Liver (tissue), 9 donors: ENCODE results near the gene LGALS13. TPM values are rescaled to one million over a fixed set of nuclear protein-coding genes. Genes with fewer than 3 reads are reported as not detected.

ENCODE experiments used
- DNase-seq: peaks from one replicate; pipeline ENCODE4 v3.0.0-alpha.2; 2017; ENCODE audit warnings: low spot score
- H3K27ac ChIP-seq, 2 donors: one replicate each; pipeline ENCODE4 v1.7.0; 2013; ENCODE audit warnings: inconsistent platforms in 2 of 2, low read length in 2 of 2, control low read depth in 1 of 2, low read depth in 1 of 2, mild to moderate bottlenecking in 1 of 2
- H3K27me3 ChIP-seq, 4 donors: one replicate each; pipeline versions ENCODE4 v1.6.1 to v1.7.0; 2013; ENCODE audit warnings: low read length in 3 of 4, inconsistent platforms in 1 of 4, mild to moderate bottlenecking in 1 of 4, moderate library complexity in 1 of 4; ENCODE audit not compliant: control insufficient read depth in 4 of 4, insufficient read depth in 4 of 4
- H3K36me3 ChIP-seq, 4 donors: one replicate each; pipeline versions ENCODE4 v1.6.1 to v1.7.0; 2013; ENCODE audit warnings: low read length in 3 of 4, mild to moderate bottlenecking in 3 of 4, low read depth in 1 of 4, moderate library complexity in 1 of 4; ENCODE audit not compliant: control insufficient read depth in 4 of 4, insufficient read depth in 3 of 4
- H3K4me1 ChIP-seq, 4 donors: one replicate each; pipeline versions ENCODE4 v1.6.1 to v1.7.0; 2013; ENCODE audit warnings: low read length in 3 of 4, mild to moderate bottlenecking in 3 of 4, moderate library complexity in 1 of 4; ENCODE audit not compliant: control insufficient read depth in 4 of 4, insufficient read depth in 4 of 4
- H3K4me3 ChIP-seq, 3 donors: one replicate each; pipeline versions ENCODE4 v1.6.1 to v1.7.0; 2013; ENCODE audit warnings: low read length in 3 of 3, control low read depth in 1 of 3, low read depth in 1 of 3, mild to moderate bottlenecking in 1 of 3
- H3K9ac ChIP-seq, 2 donors: one replicate each; pipeline ENCODE4 v1.7.0; 2013; ENCODE audit warnings: low read length in 2 of 2, mild to moderate bottlenecking in 2 of 2, moderate library complexity in 2 of 2, control low read depth in 1 of 2, low read depth in 1 of 2
- H3K9me3 ChIP-seq, 4 donors: one replicate each; pipeline versions ENCODE4 v1.6.1 to v1.7.0; 2013; ENCODE audit warnings: low read length in 3 of 4; ENCODE audit not compliant: control insufficient read depth in 4 of 4
- FOXA1 ChIP-seq: IDR thresholded peaks from 2 replicates; pipeline ENCODE4 v1.6.1; 2016; ENCODE audit warnings: antibody characterized with exemption
- GABPA ChIP-seq, 2 donors: IDR thresholded peaks in 1 of 2; conservative IDR thresholded peaks in 1 of 2; 2 replicates each; pipeline ENCODE4 v1.6.1; 2016; ENCODE audit warnings: antibody characterized with exemption in 2 of 2, mild to moderate bottlenecking in 1 of 2, moderate library complexity in 1 of 2
- HNF4A ChIP-seq, 2 donors: conservative IDR thresholded peaks; 2 replicates each; pipeline ENCODE4 v1.6.1; 2016; ENCODE audit warnings: antibody characterized with exemption in 2 of 2, mild to moderate bottlenecking in 2 of 2
- HNF4G ChIP-seq: IDR thresholded peaks from 2 replicates; pipeline ENCODE4 v1.6.1; 2016; ENCODE audit warnings: antibody characterized with exemption
- JUND ChIP-seq, 2 donors: IDR thresholded peaks; 2 replicates each; pipeline ENCODE4 v1.6.1; 2016; ENCODE audit warnings: antibody characterized with exemption in 2 of 2
- RAD21 ChIP-seq, 2 donors: IDR thresholded peaks; 2 replicates each; pipeline ENCODE4 v1.6.1; 2016; ENCODE audit warnings: antibody characterized with exemption in 2 of 2, mild to moderate bottlenecking in 2 of 2
- TAF1 ChIP-seq: conservative IDR thresholded peaks from 2 replicates; pipeline ENCODE4 v1.6.1; 2016; ENCODE audit warnings: antibody characterized with exemption, mild to moderate bottlenecking
- YY1 ChIP-seq: IDR thresholded peaks from 2 replicates; pipeline ENCODE4 v1.6.1; 2016; ENCODE audit warnings: antibody characterized with exemption, mild to moderate bottlenecking
- WGBS: extraction: QIAGEN DNeasy Blood & Tissue Kit; methylation state at CpG from one replicate; pipeline ENCODE4 v1.1.7; 2013; 5-methylcytosine and 5-hydroxymethylcytosine counted together
- polyA plus RNA-seq, 2 donors: library from polyadenylated mRNA; stranded (reverse) in 1 of 2; unstranded in 1 of 2; fragments of 200-250 nt in 1 of 2; fragments of >200 nt in 1 of 2; fragmentation: Nextera tagmentation in 1 of 2; extraction: Ambion mirVana in 1 of 2; gene quantifications; one replicate each; pipeline versions ENCODE4 v1.2.1 to v1.2.3, GENCODE V29; 2013 to 2015
- total RNA-seq, 2 donors: library from RNA; depleted of rRNA; stranded (reverse); fragments of >200 nt; gene quantifications; one replicate each; pipeline ENCODE4 v1.2.3, GENCODE V29; 2014
- TF ChIP-seq, protein P1 (sequence below): fragments of 150-350 bp; IDR thresholded peaks from 2 replicates; pipeline ENCODE4 v1.5.1; 2017; ENCODE audit warnings: improper control_type of control experiment, low read depth, low read length; ENCODE audit not compliant: missing input control
- TF ChIP-seq, protein P2 (sequence below): IDR thresholded peaks from 2 replicates; pipeline ENCODE4 v1.6.1; 2016; ENCODE audit warnings: antibody characterized with exemption
- TF ChIP-seq, protein P3 (sequence below): IDR thresholded peaks from 2 replicates; pipeline ENCODE4 v1.6.1; 2016; ENCODE audit warnings: antibody characterized with exemption, mild to moderate bottlenecking
- TF ChIP-seq, protein P4 (sequence below): IDR thresholded peaks from 2 replicates; pipeline ENCODE4 v1.6.1; 2016; ENCODE audit warnings: antibody characterized with exemption
- TF ChIP-seq, protein P5 (sequence below): IDR thresholded peaks from 2 replicates; pipeline ENCODE4 v1.6.1; 2016; ENCODE audit warnings: antibody characterized with exemption
- donor health status: healthy.
- donor health status: healthy.
- donor health status: healthy.
- donor health status: healthy.
- donor health status: healthy.

Gene LGALS13
- total and polyA plus RNA-seq, 4 donors = not detected

DNA sequence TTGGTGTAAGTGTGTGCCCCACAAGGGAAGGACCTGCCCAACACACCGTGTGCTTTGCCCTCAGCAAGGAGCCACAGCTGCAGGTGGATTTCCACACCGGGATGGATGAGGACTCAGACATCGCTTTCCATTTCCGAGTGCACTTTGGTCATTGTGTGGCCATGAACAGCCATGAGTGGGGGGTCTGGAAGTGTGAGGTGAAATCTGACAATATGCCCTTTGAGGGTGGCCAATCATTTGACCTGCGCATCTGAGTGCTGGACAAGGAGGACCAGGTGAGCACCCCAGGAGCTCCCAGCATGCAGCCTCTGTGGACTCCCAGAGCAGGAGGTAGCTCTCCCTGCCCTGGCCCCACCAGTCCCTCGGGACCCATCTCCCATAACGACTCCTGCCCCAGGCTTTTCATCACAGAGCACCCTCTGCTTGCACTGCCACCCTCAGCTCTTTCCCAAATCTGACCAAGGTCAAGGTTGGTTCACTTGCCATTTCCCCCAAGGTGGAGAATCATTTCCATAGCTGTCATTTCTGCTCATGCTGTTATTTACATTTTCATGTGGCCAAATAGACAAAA lies 49.2 kb upstream of the LGALS13 start (continued):
- TF ChIP-seq, protein P1, sequence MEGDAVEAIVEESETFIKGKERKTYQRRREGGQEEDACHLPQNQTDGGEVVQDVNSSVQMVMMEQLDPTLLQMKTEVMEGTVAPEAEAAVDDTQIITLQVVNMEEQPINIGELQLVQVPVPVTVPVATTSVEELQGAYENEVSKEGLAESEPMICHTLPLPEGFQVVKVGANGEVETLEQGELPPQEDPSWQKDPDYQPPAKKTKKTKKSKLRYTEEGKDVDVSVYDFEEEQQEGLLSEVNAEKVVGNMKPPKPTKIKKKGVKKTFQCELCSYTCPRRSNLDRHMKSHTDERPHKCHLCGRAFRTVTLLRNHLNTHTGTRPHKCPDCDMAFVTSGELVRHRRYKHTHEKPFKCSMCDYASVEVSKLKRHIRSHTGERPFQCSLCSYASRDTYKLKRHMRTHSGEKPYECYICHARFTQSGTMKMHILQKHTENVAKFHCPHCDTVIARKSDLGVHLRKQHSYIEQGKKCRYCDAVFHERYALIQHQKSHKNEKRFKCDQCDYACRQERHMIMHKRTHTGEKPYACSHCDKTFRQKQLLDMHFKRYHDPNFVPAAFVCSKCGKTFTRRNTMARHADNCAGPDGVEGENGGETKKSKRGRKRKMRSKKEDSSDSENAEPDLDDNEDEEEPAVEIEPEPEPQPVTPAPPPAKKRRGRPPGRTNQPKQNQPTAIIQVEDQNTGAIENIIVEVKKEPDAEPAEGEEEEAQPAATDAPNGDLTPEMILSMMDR = no peak
- TF ChIP-seq YY1 = no peak

DNA sequence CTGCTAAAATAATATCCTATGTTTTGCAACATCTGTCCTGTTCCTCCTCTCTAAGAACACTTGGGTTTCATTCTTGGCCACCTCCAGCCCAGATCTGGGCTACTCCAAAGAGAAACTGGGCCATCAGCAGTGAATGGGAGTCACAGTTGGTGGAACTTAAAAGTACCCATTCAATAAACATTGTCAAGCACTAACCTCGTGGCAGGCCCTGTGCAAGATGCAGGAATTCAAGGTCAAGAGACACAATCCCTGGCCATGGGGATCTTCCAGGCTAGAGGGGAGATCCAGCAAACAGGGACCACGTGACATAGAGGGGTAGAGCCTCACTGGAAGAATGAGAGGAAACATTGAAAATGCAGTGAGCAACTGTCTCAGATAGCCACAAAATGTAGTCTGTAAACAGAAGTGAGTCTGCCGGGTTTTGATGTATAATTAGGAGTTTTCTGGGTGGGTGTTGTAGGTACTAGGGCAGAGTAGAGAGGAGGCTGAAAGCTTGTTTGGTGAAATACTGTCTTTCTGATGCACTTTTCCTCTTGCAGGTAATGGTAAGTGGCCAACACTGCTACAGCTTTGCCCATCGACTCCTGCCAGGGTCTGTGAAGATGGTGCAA lies 47.5 kb upstream of the LGALS13 start:
- 80% methylated on average over 4 of the region's 4 CpGs for WGBS
- Histone ChIP-seq H3K27me3 (no peaks in the 10 kb centered on the region), H3K4me3 (no peak overlapping the region), H3K9me3 (no peaks in the 10 kb centered on the region), H3K4me1 (peaks cover 0 to 10% (median 4%) of the 10 kb centered on the region in 4 donors), H3K9ac (no peak overlapping the region), H3K27ac (no peak overlapping the region), H3K36me3 (no peaks in the 10 kb centered on the region)
- TF ChIP-seq YY1 (no peak), JUND (IDR thresholded peaks at IDR 0.05) (no peak), TAF1 (no peak), HNF4G (no peak), HNF4A (conservative IDR thresholded peaks at IDR 0.05) (no peak), FOXA1 (no peak), GABPA (IDR thresholded peaks at IDR 0.05 in 1 of 2, conservative IDR thresholded peaks at IDR 0.05 in 1 of 2) (no peak), RAD21 (IDR thresholded peaks at IDR 0.05) (no peak)
- TF ChIP-seq, protein P2, sequence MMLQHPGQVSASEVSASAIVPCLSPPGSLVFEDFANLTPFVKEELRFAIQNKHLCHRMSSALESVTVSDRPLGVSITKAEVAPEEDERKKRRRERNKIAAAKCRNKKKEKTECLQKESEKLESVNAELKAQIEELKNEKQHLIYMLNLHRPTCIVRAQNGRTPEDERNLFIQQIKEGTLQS = no peak
- TF ChIP-seq, protein P3, sequence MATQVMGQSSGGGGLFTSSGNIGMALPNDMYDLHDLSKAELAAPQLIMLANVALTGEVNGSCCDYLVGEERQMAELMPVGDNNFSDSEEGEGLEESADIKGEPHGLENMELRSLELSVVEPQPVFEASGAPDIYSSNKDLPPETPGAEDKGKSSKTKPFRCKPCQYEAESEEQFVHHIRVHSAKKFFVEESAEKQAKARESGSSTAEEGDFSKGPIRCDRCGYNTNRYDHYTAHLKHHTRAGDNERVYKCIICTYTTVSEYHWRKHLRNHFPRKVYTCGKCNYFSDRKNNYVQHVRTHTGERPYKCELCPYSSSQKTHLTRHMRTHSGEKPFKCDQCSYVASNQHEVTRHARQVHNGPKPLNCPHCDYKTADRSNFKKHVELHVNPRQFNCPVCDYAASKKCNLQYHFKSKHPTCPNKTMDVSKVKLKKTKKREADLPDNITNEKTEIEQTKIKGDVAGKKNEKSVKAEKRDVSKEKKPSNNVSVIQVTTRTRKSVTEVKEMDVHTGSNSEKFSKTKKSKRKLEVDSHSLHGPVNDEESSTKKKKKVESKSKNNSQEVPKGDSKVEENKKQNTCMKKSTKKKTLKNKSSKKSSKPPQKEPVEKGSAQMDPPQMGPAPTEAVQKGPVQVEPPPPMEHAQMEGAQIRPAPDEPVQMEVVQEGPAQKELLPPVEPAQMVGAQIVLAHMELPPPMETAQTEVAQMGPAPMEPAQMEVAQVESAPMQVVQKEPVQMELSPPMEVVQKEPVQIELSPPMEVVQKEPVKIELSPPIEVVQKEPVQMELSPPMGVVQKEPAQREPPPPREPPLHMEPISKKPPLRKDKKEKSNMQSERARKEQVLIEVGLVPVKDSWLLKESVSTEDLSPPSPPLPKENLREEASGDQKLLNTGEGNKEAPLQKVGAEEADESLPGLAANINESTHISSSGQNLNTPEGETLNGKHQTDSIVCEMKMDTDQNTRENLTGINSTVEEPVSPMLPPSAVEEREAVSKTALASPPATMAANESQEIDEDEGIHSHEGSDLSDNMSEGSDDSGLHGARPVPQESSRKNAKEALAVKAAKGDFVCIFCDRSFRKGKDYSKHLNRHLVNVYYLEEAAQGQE = no peak
- TF ChIP-seq, protein P4, sequence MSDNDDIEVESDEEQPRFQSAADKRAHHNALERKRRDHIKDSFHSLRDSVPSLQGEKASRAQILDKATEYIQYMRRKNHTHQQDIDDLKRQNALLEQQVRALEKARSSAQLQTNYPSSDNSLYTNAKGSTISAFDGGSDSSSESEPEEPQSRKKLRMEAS = no peak
- no peak for DNase-seq

DNA sequence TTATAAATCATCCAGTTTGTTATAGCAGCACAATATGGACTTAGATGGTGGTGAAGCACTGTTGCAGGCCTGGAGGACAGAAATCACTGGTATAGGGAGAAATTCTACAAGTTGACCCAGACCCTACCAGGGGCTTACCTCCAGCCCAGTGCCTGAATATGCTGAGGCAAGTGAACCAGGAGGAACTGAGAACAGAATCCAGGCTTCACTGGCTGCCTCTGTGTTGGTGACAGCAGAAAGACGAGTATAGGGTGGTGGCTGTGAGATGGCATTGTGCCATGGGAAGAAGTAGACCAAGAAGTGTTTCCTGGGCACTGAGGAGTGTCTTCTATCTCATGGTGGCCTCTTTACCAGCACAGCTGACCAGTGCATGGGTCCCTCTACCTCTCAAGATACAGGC lies 46.4 kb upstream of the LGALS13 start:
- Histone ChIP-seq H3K4me3 (no peak overlapping the region), H3K4me1 (peaks cover 0 to 10% (median 4%) of the 10 kb centered on the region in 4 donors), H3K27ac (no peak overlapping the region), H3K27me3 (no peaks in the 10 kb centered on the region), H3K36me3 (no peaks in the 10 kb centered on the region), H3K9ac (no peak overlapping the region), H3K9me3 (no peaks in the 10 kb centered on the region)
- 53% methylated on average over 1 of the region's 1 CpG for WGBS
- no peak for TF ChIP-seq FOXA1
- no peak for TF ChIP-seq YY1
- TF ChIP-seq HNF4A (conservative IDR thresholded peaks at IDR 0.05) = no peak
- no peak for TF ChIP-seq JUND (IDR thresholded peaks at IDR 0.05)
- no peak for TF ChIP-seq TAF1
- TF ChIP-seq, protein P5, sequence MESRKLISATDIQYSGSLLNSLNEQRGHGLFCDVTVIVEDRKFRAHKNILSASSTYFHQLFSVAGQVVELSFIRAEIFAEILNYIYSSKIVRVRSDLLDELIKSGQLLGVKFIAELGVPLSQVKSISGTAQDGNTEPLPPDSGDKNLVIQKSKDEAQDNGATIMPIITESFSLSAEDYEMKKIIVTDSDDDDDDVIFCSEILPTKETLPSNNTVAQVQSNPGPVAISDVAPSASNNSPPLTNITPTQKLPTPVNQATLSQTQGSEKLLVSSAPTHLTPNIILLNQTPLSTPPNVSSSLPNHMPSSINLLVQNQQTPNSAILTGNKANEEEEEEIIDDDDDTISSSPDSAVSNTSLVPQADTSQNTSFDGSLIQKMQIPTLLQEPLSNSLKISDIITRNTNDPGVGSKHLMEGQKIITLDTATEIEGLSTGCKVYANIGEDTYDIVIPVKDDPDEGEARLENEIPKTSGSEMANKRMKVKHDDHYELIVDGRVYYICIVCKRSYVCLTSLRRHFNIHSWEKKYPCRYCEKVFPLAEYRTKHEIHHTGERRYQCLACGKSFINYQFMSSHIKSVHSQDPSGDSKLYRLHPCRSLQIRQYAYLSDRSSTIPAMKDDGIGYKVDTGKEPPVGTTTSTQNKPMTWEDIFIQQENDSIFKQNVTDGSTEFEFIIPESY = no peak
- no peak for TF ChIP-seq HNF4G
- DNase-seq = no peak
